MM.1S (cell line): ENCODE results near the gene ACOD1.

Experiments
- DNase-seq: peaks from one replicate; pipeline ENCODE4 v3.0.0-alpha.2; 2015
- H2AFZ ChIP-seq: fragments of 300-600 bp; sonication (generic); 2 replicates; pipeline ENCODE4 v1.6.0; 2016; ENCODE audit warnings: antibody characterized with exemption, low read length
- H3F3A ChIP-seq: fragments of 300-600 bp; sonication (generic); 2 replicates; pipeline ENCODE4 v1.6.1; 2016; ENCODE audit warnings: mild to moderate bottlenecking, antibody characterized with exemption, low read length, moderate library complexity, mixed read lengths; ENCODE audit not compliant: insufficient read depth
- H3K27ac ChIP-seq: fragments of 300-600 bp; sonication (generic); 2 replicates; pipeline ENCODE4 v1.5.1; 2016; ENCODE audit warnings: mild to moderate bottlenecking, low read length
- H3K27me3 ChIP-seq: fragments of 300-600 bp; sonication (generic); replicated peaks from 2 replicates; pipeline ENCODE4 v1.6.0; 2016; ENCODE audit warnings: low read length; ENCODE audit not compliant: insufficient read depth
- H3K36me3 ChIP-seq: fragments of 300-600 bp; sonication (generic); replicated peaks from 2 replicates; pipeline ENCODE4 v1.6.1; 2016; ENCODE audit warnings: mild to moderate bottlenecking, low read length, mixed read lengths; ENCODE audit not compliant: insufficient read depth
- H3K4me1 ChIP-seq: fragments of 300-600 bp; sonication (generic); 2 replicates; pipeline ENCODE4 v1.6.1; 2016; ENCODE audit warnings: low read length, mixed read lengths
- H3K4me2 ChIP-seq: fragments of 300-600 bp; sonication (generic); 2 replicates; pipeline ENCODE4 v1.6.0; 2016; ENCODE audit warnings: low read depth, low read length
- H3K4me3 ChIP-seq: fragments of 300-600 bp; sonication (generic); 2 replicates; pipeline ENCODE4 v1.5.1; 2016; ENCODE audit warnings: low read length, mixed read lengths
- H3K79me2 ChIP-seq: fragments of 300-600 bp; sonication (generic); 2 replicates; pipeline ENCODE4 v1.6.1; 2016; ENCODE audit warnings: mixed run types, low read length, mixed read lengths
- H3K9ac ChIP-seq: fragments of 300-600 bp; sonication (generic); 2 replicates; pipeline ENCODE4 v1.6.1; 2016; ENCODE audit warnings: low read length, mixed read lengths
- H3K9me2 ChIP-seq: fragments of 300-600 bp; sonication (generic); replicated peaks from 2 replicates; pipeline ENCODE4 v1.6.1; 2016; ENCODE audit warnings: mild to moderate bottlenecking, low read length, mixed read lengths; ENCODE audit not compliant: insufficient read depth
- H3K9me3 ChIP-seq: fragments of 300-600 bp; sonication (generic); replicated peaks from 2 replicates; pipeline ENCODE4 v1.6.1; 2016; ENCODE audit warnings: mild to moderate bottlenecking, low read length, mixed read lengths; ENCODE audit not compliant: insufficient read depth
- H4K20me1 ChIP-seq: fragments of 300-600 bp; sonication (generic); 2 replicates; pipeline ENCODE4 v1.6.1; 2016; ENCODE audit warnings: mild to moderate bottlenecking, low read length, moderate library complexity, mixed read lengths; ENCODE audit not compliant: insufficient read depth
- EZH2 ChIP-seq: fragments of 300-600 bp; sonication (generic); optimal IDR thresholded peaks from 2 replicates; pipeline ENCODE3; 2017; ENCODE audit warnings: low read depth, mild to moderate bottlenecking, antibody characterized with exemption, low read length, mixed read lengths
- EZH2phosphoT487 ChIP-seq: fragments of 300-600 bp; sonication (generic); IDR thresholded peaks from 2 replicates; pipeline ENCODE4 v1.6.1; 2018; ENCODE audit warnings: antibody characterized with exemption, low read length
- TF ChIP-seq, protein P1 (sequence below): fragments of 300-600 bp; sonication (generic); IDR thresholded peaks from 2 replicates; pipeline ENCODE4 v1.5.1; 2016; ENCODE audit warnings: antibody characterized with exemption, low read length, mixed read lengths

Gene ACOD1

DNA sequence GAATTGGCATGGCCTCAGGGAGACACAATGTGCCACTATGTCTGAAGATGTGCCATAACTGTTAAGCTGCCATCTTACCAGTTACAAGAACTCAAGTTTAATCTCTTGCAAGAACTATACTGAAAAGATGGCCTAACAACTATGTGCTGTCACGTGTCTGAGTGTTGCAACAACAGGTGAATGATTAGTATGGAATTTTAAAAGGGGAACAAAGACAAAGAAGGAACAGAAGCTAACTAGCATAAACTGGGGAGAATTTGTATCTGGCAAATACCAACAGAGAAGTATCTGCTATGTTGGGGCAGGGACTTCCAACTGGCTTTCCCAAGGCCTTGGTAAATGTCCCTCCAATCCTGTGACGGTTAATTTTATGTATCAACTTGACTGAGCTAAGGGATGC, 11.5 kb upstream of the ACOD1 start:
- no peak for DNase-seq
- H3K4me2 ChIP-seq, result no peak overlapping the region
- H3K79me2 ChIP-seq, result no peaks in the 10 kb centered on the region
- H3K4me3 ChIP-seq, result no peak overlapping the region
- H3K27me3 ChIP-seq, result no peaks in the 10 kb centered on the region
- no peak overlapping the region for H2AFZ ChIP-seq
- no peaks in the 10 kb centered on the region for H3K4me1 ChIP-seq
- no peaks in the 10 kb centered on the region for H3K36me3 ChIP-seq
- no peaks in the 10 kb centered on the region for H3F3A ChIP-seq
- H3K9me3 ChIP-seq, result no peaks in the 10 kb centered on the region
- no peaks in the 10 kb centered on the region for H3K9me2 ChIP-seq
- no peaks in the 10 kb centered on the region for H4K20me1 ChIP-seq
- TF ChIP-seq EZH2 (no peak), EZH2phosphoT487 (no peak)
- TF ChIP-seq, protein P1, sequence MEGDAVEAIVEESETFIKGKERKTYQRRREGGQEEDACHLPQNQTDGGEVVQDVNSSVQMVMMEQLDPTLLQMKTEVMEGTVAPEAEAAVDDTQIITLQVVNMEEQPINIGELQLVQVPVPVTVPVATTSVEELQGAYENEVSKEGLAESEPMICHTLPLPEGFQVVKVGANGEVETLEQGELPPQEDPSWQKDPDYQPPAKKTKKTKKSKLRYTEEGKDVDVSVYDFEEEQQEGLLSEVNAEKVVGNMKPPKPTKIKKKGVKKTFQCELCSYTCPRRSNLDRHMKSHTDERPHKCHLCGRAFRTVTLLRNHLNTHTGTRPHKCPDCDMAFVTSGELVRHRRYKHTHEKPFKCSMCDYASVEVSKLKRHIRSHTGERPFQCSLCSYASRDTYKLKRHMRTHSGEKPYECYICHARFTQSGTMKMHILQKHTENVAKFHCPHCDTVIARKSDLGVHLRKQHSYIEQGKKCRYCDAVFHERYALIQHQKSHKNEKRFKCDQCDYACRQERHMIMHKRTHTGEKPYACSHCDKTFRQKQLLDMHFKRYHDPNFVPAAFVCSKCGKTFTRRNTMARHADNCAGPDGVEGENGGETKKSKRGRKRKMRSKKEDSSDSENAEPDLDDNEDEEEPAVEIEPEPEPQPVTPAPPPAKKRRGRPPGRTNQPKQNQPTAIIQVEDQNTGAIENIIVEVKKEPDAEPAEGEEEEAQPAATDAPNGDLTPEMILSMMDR, result no peak
- no peak overlapping the region for H3K27ac ChIP-seq
- H3K9ac ChIP-seq, result no peak overlapping the region

DNA sequence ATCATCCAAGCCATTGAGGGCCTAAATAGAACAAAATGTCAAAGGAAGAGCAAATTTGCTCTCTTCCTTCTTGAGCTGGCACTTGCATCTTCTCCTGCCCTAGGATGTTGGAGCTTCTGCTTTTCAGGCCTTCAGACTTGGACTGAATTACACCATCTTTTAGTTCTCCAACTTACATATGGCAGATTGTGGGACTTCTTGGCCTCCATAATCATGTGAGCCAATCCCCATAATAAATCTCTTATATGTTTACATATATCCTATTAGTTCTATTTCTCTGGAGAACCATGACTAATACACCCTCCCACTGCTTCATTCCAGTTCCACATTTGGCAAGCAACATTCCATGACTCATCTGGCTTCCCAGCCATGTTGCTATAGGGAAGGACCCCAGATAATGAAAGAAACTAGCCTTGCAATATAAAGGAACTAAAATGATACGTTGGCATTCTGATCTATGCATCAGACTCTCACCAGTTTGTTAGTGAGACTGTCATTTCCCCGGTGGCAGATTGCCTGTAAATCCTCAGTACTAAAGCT, 11.0 kb upstream of the ACOD1 start:
- Histone ChIP-seq H3K79me2 (no peaks in the 10 kb centered on the region), H3K9me3 (no peaks in the 10 kb centered on the region), H3K4me2 (no peak overlapping the region), H3K4me1 (no peaks in the 10 kb centered on the region), H3K27ac (no peak overlapping the region), H3K4me3 (no peak overlapping the region), H2AFZ (no peak overlapping the region), H3K9me2 (no peaks in the 10 kb centered on the region), H4K20me1 (no peaks in the 10 kb centered on the region), H3K9ac (no peak overlapping the region), H3F3A (no peaks in the 10 kb centered on the region), H3K27me3 (no peaks in the 10 kb centered on the region), H3K36me3 (no peaks in the 10 kb centered on the region)
- TF ChIP-seq, protein P1, result no peak
- TF ChIP-seq EZH2phosphoT487, result no peak
- no peak for TF ChIP-seq EZH2
- no peak for DNase-seq

DNA sequence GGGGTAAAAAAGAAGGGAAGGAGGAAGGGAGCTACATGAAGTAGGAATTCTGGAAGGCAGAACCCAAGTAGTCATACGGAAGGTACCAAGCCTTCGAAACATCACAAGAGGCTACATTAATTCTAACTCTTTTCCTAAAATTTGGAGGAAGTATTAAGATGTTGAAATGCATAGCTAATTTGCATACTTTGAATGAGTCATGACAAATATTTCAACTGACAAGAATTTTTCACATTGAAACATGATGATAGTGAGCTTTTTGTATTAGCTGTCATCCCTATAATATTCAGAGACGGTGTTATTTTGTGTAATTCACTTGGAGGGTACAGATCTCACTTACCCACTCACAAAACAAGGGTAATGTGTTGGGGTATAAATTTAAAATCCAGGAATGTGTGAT, 9.1 kb upstream of the ACOD1 start:
- TF ChIP-seq EZH2phosphoT487, result no peak
- no peak for TF ChIP-seq EZH2
- TF ChIP-seq, protein P1, result no peak
- Histone ChIP-seq H3K36me3 (no peaks in the 10 kb centered on the region), H3K27me3 (no peaks in the 10 kb centered on the region), H3K4me3 (no peak overlapping the region), H4K20me1 (no peaks in the 10 kb centered on the region), H3K4me1 (no peaks in the 10 kb centered on the region), H3K27ac (no peak overlapping the region), H3K4me2 (no peak overlapping the region), H3K79me2 (no peaks in the 10 kb centered on the region), H3K9ac (no peak overlapping the region), H3F3A (no peaks in the 10 kb centered on the region), H2AFZ (no peak overlapping the region), H3K9me3 (no peaks in the 10 kb centered on the region), H3K9me2 (no peaks in the 10 kb centered on the region)
- no peak for DNase-seq
